OCI-LY7 (cell line): ENCODE measurements around the gene CNIH3. TPM values are rescaled to one million over a fixed set of nuclear protein-coding genes. Genes with fewer than 3 reads are reported as not detected.

ENCODE experiments used
- BruUV-seq: library from RNA; stranded (reverse); fragments of 400-500 nt; replicated peaks from 2 replicates; lab custom pipeline; 2021; lab: Mats Ljungman, UMichigan
- CTCF ChIA-PET: fragments of 300-600 bp; sonication (Branson Sonifier 250); formaldehyde crosslinking; loops from one replicate; lab custom pipeline; 2022; ENCODE audit warnings: antibody characterized with exemption; ENCODE audit not compliant: unreplicated experiment; lab: Charles Lee
- POLR2A ChIA-PET: fragments of 300-600 bp; sonication (Branson Sonifier 250); formaldehyde crosslinking; loops from one replicate; lab custom pipeline; 2022; ENCODE audit warnings: antibody characterized with exemption; lab: Charles Lee
- DNase-seq: peaks from one replicate; pipeline ENCODE4 v3.0.0-alpha.2; 2015; ENCODE audit warnings: low spot score
- H2AFZ ChIP-seq: fragments of 200-600 bp; sonication (generic), shearing (Covaris generic); 2 replicates; pipeline ENCODE4 v1.6.1; 2014; ENCODE audit warnings: mild to moderate bottlenecking, antibody characterized with exemption, low read length, moderate library complexity
- H3K27ac ChIP-seq: fragments of 200-600 bp; sonication (generic); 2 replicates; pipeline ENCODE4 v1.5.1; 2014; ENCODE audit warnings: mixed run types, low read depth, mild to moderate bottlenecking, moderate library complexity, low read length, inconsistent platforms; ENCODE audit not compliant: poor library complexity, severe bottlenecking
- H3K36me3 ChIP-seq: fragments of 200-600 bp; sonication (generic); 2 replicates; pipeline ENCODE4 v1.6.1; 2014; ENCODE audit warnings: mild to moderate bottlenecking, antibody characterized with exemption, low read length, moderate library complexity, mixed read lengths; ENCODE audit not compliant: insufficient read depth
- H3K4me1 ChIP-seq: fragments of 200-600 bp; sonication (generic); 2 replicates; pipeline ENCODE4 v1.5.1; 2014; ENCODE audit warnings: mild to moderate bottlenecking, low read length; ENCODE audit not compliant: insufficient read depth, poor library complexity, severe bottlenecking
- H3K4me2 ChIP-seq: fragments of 200-600 bp; sonication (generic); 2 replicates; pipeline ENCODE4 v1.6.1; 2014; ENCODE audit warnings: mild to moderate bottlenecking, low read length
- H3K4me3 ChIP-seq: fragments of 200-600 bp; sonication (generic); 2 replicates; pipeline ENCODE4 v1.5.1; 2014; ENCODE audit warnings: mild to moderate bottlenecking, low read depth, low read length; ENCODE audit not compliant: poor library complexity, severe bottlenecking
- H3K79me2 ChIP-seq: fragments of 200-600 bp; sonication (generic); 2 replicates; pipeline ENCODE4 v1.6.1; 2016; ENCODE audit warnings: low read depth, mild to moderate bottlenecking, low read length, moderate library complexity, mixed read lengths; ENCODE audit not compliant: insufficient read depth
- H3K9me2 ChIP-seq: fragments of 200-600 bp; sonication (generic); 2 replicates; pipeline ENCODE4 v1.6.1; 2016; ENCODE audit warnings: mild to moderate bottlenecking, low read length, mixed read lengths; ENCODE audit not compliant: insufficient read depth
- H3K9me3 ChIP-seq: fragments of 200-600 bp; sonication (generic); 2 replicates; pipeline ENCODE4 v1.6.1; 2014; ENCODE audit warnings: mild to moderate bottlenecking, mixed run types, low read length, mixed read lengths
- H4K20me1 ChIP-seq: fragments of 200-600 bp; sonication (generic); 2 replicates; pipeline ENCODE4 v1.6.1; 2014; ENCODE audit warnings: mild to moderate bottlenecking, antibody characterized with exemption, low read length, moderate library complexity, mixed read lengths; ENCODE audit not compliant: insufficient read depth
- EZH2phosphoT487 ChIP-seq: fragments of 200-600 bp; sonication (generic); IDR thresholded peaks from 2 replicates; pipeline ENCODE4 v1.6.1; 2018; ENCODE audit warnings: low read depth, borderline replicate concordance, mild to moderate bottlenecking, mixed run types, antibody characterized with exemption, low read length, moderate library complexity, mixed read lengths
- intact Hi-C: fragments of 100-400 bp; cut with micrococcal nuclease; formaldehyde crosslinking; loops from one replicate; pipeline ENCODE4 v1.10.0; 2022; ENCODE audit not compliant: unreplicated experiment
- total RNA-seq, 2 experiments: library from RNA; depleted of rRNA in 1 of 2; stranded (reverse); fragments of >200 nt in 1 of 2; shearing (Covaris generic) in 1 of 2; gene quantifications; 2 replicates each; pipeline ENCODE4 v1.2.3, GENCODE V29; 2014 to 2022
- TF ChIP-seq, protein P1 (sequence below): fragments of 200-600 bp; sonication (generic); conservative IDR thresholded peaks from 2 replicates; pipeline ENCODE4 v1.5.1; 2014; ENCODE audit warnings: mild to moderate bottlenecking, antibody characterized with exemption, low read length, moderate library complexity, mixed read lengths

Gene CNIH3
- total RNA-seq, 2 experiments from 2014 or later: 1.9 to 2.4 TPM

- TF ChIP-seq EZH2phosphoT487: no peak
- TF ChIP-seq, protein P1, sequence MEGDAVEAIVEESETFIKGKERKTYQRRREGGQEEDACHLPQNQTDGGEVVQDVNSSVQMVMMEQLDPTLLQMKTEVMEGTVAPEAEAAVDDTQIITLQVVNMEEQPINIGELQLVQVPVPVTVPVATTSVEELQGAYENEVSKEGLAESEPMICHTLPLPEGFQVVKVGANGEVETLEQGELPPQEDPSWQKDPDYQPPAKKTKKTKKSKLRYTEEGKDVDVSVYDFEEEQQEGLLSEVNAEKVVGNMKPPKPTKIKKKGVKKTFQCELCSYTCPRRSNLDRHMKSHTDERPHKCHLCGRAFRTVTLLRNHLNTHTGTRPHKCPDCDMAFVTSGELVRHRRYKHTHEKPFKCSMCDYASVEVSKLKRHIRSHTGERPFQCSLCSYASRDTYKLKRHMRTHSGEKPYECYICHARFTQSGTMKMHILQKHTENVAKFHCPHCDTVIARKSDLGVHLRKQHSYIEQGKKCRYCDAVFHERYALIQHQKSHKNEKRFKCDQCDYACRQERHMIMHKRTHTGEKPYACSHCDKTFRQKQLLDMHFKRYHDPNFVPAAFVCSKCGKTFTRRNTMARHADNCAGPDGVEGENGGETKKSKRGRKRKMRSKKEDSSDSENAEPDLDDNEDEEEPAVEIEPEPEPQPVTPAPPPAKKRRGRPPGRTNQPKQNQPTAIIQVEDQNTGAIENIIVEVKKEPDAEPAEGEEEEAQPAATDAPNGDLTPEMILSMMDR: no peak
- ChIA-PET CTCF (no interaction called here), POLR2A (interaction anchor here (1.2 kb wide), 1 partner anchor 9 kb away, joined by 3 read pairs; no protein-coding TSS in a partner anchor)
- intact Hi-C loops: no loop called here
- Histone ChIP-seq H2AFZ (no peak overlapping the region), H3K4me2 (no peak overlapping the region), H3K4me1 (no peaks in the 10 kb centered on the region), H3K9me3 (no peaks in the 10 kb centered on the region), H4K20me1 (no peaks in the 10 kb centered on the region), H3K9me2 (no peaks in the 10 kb centered on the region), H3K4me3 (no peak overlapping the region), H3K36me3 (no peaks in the 10 kb centered on the region), H3K27ac (no peak overlapping the region), H3K79me2 (no peaks in the 10 kb centered on the region)
- DNase-seq: no peak
- BruUV-seq: no TSS peak
Measured at GRCh38 chr1:224687465-224687864, 71.3 kb downstream of the CNIH3 start.

DNA sequence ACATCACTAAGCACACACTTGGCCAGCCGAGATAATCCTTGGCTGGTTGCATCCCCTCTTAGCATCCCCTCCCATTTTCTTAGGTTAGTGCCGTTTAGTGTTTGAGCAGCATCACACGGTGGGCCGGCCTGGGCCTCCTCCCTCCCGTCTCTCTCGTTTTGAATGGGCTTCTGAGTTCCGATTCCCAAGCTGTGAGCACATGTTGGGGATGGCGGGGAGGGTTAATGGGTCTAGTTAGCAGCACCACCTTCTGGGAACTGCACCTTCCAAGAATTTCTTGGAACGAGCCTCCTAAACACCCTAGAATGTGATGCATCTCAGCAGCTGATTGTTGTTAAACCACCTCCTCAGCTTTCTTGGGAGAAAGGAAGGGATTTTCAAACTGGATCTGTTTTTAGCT lies 73.3 kb downstream of the CNIH3 start:
- ChIA-PET POLR2A (no interaction called here), CTCF (no interaction called here)
- Histone ChIP-seq H3K79me2 (no peaks in the 10 kb centered on the region), H2AFZ (no peak overlapping the region), H3K4me1 (no peaks in the 10 kb centered on the region), H3K27ac (no peak overlapping the region), H3K4me2 (no peak overlapping the region), H3K36me3 (no peaks in the 10 kb centered on the region), H3K4me3 (no peak overlapping the region), H3K9me2 (no peaks in the 10 kb centered on the region), H4K20me1 (no peaks in the 10 kb centered on the region), H3K9me3 (no peaks in the 10 kb centered on the region)
- no TSS peak for BruUV-seq
- TF ChIP-seq, protein P1: no peak
- TF ChIP-seq EZH2phosphoT487: no peak
- intact Hi-C loops: no loop called here
- no peak for DNase-seq

GRCh38 chr1:224690576-224690975 lies 74.5 kb downstream of the CNIH3 start:
- Histone ChIP-seq H3K4me1 (no peaks in the 10 kb centered on the region), H3K79me2 (no peaks in the 10 kb centered on the region), H3K36me3 (no peaks in the 10 kb centered on the region), H3K4me2 (no peak overlapping the region), H3K4me3 (no peak overlapping the region), H3K9me3 (no peaks in the 10 kb centered on the region), H3K27ac (no peak overlapping the region), H3K9me2 (no peaks in the 10 kb centered on the region), H2AFZ (no peak overlapping the region), H4K20me1 (no peaks in the 10 kb centered on the region)
- intact Hi-C loops: no loop called here
- no peak for DNase-seq
- POLR2A ChIA-PET: no interaction called here
- CTCF ChIA-PET: no interaction called here
- no TSS peak for BruUV-seq
- TF ChIP-seq, protein P1: no peak
- TF ChIP-seq EZH2phosphoT487: no peak
